Ovary (tissue), 3 donors: ENCODE results near the gene ABLIM1.

ENCODE experiments used
- CTCF ChIP-seq, 3 donors: fragments of 450-650 bp in 2 of 3; fragments of 200-600 bp in 1 of 3; IDR thresholded peaks; one replicate each; pipeline versions ENCODE4 v1.5.1 to v1.8.0; 2016 to 2022; ENCODE audit warnings: antibody characterized with exemption in 3 of 3, mild to moderate bottlenecking in 1 of 3
- EP300 ChIP-seq: sonication (generic); formaldehyde crosslinking; IDR thresholded peaks from one replicate; pipeline ENCODE4 v1.6.1; 2017; ENCODE audit warnings: antibody characterized with exemption
- POLR2A ChIP-seq: fragments of 450-650 bp; IDR thresholded peaks from one replicate; pipeline ENCODE4 v1.6.1; 2017; ENCODE audit warnings: antibody characterized with exemption, mild to moderate bottlenecking, moderate library complexity
- donor health status: DM: no; HTN: no; CAD: no.

GRCh38 chr10:114389426-114389825 is 268.6 kb downstream of the ABLIM1 start:
- TF ChIP-seq CTCF (IDR thresholded peaks at IDR 0.05) (no peak), POLR2A (no peak), EP300 (no peak)
